Measurements from ENCODE around the gene VPS35L. TPM values are rescaled to one million over a fixed set of nuclear protein-coding genes. Genes with fewer than 3 reads are reported as not detected.

Gene VPS35L
- total and polyA plus RNA-seq, 2 of the 13 experiments (the other 11 are each of a cell fraction or from before 2014, with no cell fraction given) = 1.4 to 1.6 TPM

DNA sequence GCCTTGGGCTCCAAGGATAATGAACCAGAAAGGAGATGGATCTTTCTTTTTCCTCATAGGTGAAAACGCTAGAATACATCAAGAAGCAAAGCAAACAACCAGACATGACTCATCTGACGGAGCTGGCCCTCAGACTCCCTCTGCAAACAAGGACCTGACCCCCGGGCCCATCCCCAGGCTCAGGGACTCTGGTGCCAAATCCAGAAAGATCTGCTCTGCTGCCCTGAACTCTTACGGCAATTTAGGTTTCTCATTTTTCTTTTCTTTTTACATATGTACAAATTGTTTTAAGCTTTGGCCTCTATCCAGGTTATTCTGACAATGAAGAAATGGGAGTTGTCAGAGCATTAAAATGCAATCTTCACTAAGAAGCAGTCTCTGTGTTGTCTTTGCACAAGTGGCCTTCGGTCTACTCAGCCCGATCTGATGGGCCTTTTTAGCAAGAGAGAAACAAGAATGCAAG, 144.8 kb downstream of the VPS35L start (continued):
- TF ChIP-seq, protein P1, sequence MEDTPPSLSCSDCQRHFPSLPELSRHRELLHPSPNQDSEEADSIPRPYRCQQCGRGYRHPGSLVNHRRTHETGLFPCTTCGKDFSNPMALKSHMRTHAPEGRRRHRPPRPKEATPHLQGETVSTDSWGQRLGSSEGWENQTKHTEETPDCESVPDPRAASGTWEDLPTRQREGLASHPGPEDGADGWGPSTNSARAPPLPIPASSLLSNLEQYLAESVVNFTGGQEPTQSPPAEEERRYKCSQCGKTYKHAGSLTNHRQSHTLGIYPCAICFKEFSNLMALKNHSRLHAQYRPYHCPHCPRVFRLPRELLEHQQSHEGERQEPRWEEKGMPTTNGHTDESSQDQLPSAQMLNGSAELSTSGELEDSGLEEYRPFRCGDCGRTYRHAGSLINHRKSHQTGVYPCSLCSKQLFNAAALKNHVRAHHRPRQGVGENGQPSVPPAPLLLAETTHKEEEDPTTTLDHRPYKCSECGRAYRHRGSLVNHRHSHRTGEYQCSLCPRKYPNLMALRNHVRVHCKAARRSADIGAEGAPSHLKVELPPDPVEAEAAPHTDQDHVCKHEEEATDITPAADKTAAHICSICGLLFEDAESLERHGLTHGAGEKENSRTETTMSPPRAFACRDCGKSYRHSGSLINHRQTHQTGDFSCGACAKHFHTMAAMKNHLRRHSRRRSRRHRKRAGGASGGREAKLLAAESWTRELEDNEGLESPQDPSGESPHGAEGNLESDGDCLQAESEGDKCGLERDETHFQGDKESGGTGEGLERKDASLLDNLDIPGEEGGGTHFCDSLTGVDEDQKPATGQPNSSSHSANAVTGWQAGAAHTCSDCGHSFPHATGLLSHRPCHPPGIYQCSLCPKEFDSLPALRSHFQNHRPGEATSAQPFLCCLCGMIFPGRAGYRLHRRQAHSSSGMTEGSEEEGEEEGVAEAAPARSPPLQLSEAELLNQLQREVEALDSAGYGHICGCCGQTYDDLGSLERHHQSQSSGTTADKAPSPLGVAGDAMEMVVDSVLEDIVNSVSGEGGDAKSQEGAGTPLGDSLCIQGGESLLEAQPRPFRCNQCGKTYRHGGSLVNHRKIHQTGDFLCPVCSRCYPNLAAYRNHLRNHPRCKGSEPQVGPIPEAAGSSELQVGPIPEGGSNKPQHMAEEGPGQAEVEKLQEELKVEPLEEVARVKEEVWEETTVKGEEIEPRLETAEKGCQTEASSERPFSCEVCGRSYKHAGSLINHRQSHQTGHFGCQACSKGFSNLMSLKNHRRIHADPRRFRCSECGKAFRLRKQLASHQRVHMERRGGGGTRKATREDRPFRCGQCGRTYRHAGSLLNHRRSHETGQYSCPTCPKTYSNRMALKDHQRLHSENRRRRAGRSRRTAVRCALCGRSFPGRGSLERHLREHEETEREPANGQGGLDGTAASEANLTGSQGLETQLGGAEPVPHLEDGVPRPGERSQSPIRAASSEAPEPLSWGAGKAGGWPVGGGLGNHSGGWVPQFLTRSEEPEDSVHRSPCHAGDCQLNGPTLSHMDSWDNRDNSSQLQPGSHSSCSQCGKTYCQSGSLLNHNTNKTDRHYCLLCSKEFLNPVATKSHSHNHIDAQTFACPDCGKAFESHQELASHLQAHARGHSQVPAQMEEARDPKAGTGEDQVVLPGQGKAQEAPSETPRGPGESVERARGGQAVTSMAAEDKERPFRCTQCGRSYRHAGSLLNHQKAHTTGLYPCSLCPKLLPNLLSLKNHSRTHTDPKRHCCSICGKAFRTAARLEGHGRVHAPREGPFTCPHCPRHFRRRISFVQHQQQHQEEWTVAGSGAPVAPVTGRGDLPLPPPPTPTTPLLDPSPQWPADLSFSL (CRISPR knock-in tag; IDR thresholded peaks at IDR 0.05) = no peak
- TF ChIP-seq ZNF335 (CRISPR knock-in tag; IDR thresholded peaks at IDR 0.05) (no peak), SIN3A (IDR thresholded peaks at IDR 0.05; ENCODE audit: borderline replicate concordance, low read depth, low read length) (no peak), DPF2 (CRISPR knock-in tag; IDR thresholded peaks at IDR 0.05; ENCODE audit: borderline replicate concordance, low read depth) (0 out of 2 replicates have a peak, but pooled peaks have one; percentile 43), TEAD2 (CRISPR knock-in tag; IDR thresholded peaks at IDR 0.05) (no peak), ZNF367 (CRISPR knock-in tag; IDR thresholded peaks at IDR 0.05; ENCODE audit: borderline replicate concordance) (no peak), BHLHE40 (IDR thresholded peaks at IDR 0.05; ENCODE audit: low read length) (no peak), ZNF619 (CRISPR knock-in tag; IDR thresholded peaks at IDR 0.05) (no peak), LCORL (IDR thresholded peaks at IDR 0.05) (no peak), LCORL (CRISPR knock-in tag; IDR thresholded peaks at IDR 0.05) (peak; percentile 76), ZNF766 (CRISPR knock-in tag; IDR thresholded peaks at IDR 0.05; ENCODE audit: borderline replicate concordance) (no peak), ZNF17 (CRISPR knock-in tag; IDR thresholded peaks at IDR 0.05) (no peak), KDM4B (CRISPR knock-in tag; IDR thresholded peaks at IDR 0.05) (no peak)
- TF ChIP-seq, protein P2, sequence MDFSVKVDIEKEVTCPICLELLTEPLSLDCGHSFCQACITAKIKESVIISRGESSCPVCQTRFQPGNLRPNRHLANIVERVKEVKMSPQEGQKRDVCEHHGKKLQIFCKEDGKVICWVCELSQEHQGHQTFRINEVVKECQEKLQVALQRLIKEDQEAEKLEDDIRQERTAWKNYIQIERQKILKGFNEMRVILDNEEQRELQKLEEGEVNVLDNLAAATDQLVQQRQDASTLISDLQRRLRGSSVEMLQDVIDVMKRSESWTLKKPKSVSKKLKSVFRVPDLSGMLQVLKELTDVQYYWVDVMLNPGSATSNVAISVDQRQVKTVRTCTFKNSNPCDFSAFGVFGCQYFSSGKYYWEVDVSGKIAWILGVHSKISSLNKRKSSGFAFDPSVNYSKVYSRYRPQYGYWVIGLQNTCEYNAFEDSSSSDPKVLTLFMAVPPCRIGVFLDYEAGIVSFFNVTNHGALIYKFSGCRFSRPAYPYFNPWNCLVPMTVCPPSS (IDR thresholded peaks at IDR 0.05) = no peak
- TF ChIP-seq, protein P3, sequence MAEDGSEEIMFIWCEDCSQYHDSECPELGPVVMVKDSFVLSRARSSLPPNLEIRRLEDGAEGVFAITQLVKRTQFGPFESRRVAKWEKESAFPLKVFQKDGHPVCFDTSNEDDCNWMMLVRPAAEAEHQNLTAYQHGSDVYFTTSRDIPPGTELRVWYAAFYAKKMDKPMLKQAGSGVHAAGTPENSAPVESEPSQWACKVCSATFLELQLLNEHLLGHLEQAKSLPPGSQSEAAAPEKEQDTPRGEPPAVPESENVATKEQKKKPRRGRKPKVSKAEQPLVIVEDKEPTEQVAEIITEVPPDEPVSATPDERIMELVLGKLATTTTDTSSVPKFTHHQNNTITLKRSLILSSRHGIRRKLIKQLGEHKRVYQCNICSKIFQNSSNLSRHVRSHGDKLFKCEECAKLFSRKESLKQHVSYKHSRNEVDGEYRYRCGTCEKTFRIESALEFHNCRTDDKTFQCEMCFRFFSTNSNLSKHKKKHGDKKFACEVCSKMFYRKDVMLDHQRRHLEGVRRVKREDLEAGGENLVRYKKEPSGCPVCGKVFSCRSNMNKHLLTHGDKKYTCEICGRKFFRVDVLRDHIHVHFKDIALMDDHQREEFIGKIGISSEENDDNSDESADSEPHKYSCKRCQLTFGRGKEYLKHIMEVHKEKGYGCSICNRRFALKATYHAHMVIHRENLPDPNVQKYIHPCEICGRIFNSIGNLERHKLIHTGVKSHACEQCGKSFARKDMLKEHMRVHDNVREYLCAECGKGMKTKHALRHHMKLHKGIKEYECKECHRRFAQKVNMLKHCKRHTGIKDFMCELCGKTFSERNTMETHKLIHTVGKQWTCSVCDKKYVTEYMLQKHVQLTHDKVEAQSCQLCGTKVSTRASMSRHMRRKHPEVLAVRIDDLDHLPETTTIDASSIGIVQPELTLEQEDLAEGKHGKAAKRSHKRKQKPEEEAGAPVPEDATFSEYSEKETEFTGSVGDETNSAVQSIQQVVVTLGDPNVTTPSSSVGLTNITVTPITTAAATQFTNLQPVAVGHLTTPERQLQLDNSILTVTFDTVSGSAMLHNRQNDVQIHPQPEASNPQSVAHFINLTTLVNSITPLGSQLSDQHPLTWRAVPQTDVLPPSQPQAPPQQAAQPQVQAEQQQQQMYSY (CRISPR knock-in tag; IDR thresholded peaks at IDR 0.05) = no peak
- TF ChIP-seq, protein P4, sequence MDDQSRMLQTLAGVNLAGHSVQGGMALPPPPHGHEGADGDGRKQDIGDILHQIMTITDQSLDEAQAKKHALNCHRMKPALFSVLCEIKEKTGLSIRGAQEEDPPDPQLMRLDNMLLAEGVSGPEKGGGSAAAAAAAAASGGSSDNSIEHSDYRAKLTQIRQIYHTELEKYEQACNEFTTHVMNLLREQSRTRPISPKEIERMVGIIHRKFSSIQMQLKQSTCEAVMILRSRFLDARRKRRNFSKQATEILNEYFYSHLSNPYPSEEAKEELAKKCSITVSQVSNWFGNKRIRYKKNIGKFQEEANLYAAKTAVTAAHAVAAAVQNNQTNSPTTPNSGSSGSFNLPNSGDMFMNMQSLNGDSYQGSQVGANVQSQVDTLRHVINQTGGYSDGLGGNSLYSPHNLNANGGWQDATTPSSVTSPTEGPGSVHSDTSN (CRISPR knock-in tag; IDR thresholded peaks at IDR 0.05; ENCODE audit: borderline replicate concordance) = 0 out of 2 replicates have a peak, but pooled peaks have one; percentile 62
- TF ChIP-seq, protein P5, sequence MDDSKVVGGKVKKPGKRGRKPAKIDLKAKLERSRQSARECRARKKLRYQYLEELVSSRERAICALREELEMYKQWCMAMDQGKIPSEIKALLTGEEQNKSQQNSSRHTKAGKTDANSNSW (CRISPR knock-in tag; IDR thresholded peaks at IDR 0.05; ENCODE audit: borderline replicate concordance) = no peak

Measured in HepG2 (cell line).